ENCODE data around the gene DUSP5. TPM values are rescaled to one million over a fixed set of nuclear protein-coding genes. Genes with fewer than 3 reads are reported as not detected.
A peak's percentile ranks its signal among the peaks of the same experiment; 100 is the strongest.

The DUSP5 gene
- total RNA-seq, 1 donor from 2014 or later, result 14.8 TPM

DNA sequence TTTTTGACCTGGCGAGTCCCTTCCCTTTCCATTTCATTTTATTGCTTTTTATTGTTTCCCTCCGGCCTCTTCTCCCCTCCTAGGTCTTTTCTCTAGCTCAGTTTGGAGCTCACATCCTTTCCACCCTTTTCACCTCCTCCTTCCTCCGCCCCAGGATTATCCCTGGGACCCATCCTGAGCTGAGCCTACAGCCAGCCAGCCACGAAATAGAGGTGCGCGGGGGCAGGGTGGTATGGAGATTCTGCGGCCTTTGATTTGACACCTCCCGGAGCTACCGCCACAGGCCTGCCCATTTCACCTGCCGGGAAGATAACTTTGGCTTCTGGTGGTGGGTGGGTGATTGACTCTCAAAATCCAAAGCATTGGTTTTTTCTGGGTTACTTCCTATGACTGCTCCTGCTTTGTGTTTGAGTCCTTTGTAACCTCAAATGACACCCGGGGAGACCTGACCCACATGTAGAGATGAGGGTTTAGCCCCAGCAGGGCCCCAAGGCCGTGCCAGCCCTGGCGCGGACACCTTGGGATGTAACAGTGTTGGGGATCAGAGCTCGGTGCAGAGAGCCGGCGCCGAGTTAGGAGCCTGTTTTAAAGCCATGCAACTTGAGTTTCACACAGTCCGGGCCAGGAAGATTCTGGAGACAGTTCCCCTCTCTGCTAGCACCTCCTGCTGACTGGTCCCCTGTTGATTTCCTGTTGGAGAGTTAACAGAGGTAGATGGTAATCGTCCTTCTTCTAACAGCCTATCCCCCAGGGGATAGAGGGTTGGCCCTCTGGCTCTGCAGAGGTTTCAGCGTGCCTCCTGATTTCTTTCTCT, 1.5 kb downstream of the DUSP5 start:
- no peak for DNase-seq (ENCODE audit: low spot score in 2 of 2, unreplicated experiment in 2 of 2)
- Mint-ChIP-seq H3K4me1 (peaks cover 61% of the 10 kb centered on the region), H3K9me3 (no peaks in the 10 kb centered on the region), H3K36me3 (no peaks in the 10 kb centered on the region), H3K27me3 (ENCODE audit: low read depth) (peaks cover 55% of the 10 kb centered on the region), H3K27ac (peak overlapping the region; percentile 69), H3K4me3 (peak overlapping the region; percentile 72)
- no peak for TF ChIP-seq CTCF (IDR thresholded peaks at IDR 0.05; ENCODE audit: unreplicated experiment)

DNA sequence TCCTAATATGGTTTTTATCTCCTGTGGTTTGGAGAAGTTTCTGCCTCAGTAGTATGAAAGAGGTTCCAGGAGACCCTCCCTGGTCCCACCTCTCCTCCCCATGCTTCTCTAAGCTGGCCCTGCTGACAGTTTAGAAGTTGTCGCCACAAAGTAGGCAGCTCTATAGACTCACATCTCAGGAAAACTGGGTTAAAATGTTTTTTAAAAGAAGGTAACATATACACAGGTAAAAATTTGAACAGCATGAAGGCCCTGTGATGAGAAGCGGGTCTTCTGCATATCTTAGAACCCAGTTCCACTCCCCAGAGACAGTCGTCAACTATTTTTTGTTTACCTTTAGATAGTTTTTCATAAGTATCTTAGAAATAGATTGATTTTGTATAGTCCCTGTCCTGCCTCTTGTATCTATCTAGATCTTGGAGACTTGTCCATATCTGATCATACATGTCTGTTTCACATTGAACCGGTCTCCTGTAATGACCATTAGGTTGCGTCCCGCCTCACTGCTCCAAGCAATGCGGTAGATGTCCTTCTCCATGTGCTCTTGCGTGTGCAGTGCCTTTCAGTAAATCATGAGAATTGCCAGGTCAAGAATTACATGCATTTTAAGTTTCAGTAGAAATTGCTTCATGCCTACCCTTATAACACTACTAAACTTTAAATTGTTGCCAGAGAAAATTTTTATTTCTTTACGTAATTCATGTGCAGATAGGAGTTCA, 2.2 kb downstream of the DUSP5 start:
- Mint-ChIP-seq H3K36me3 (no peaks in the 10 kb centered on the region), H3K27me3 (ENCODE audit: low read depth) (peaks cover 52% of the 10 kb centered on the region), H3K9me3 (no peaks in the 10 kb centered on the region), H3K4me3 (peak overlapping the region; percentile 72), H3K27ac (no peak overlapping the region), H3K4me1 (peaks cover 62% of the 10 kb centered on the region)
- TF ChIP-seq CTCF (IDR thresholded peaks at IDR 0.05; ENCODE audit: unreplicated experiment), result no peak
- DNase-seq (ENCODE audit: low spot score in 2 of 2, unreplicated experiment in 2 of 2), result no peak

GRCh38 chr10:110500515-110500905, 2.8 kb downstream of the DUSP5 start:
- Mint-ChIP-seq H3K27ac (no peak overlapping the region), H3K4me3 (no peak overlapping the region), H3K9me3 (no peaks in the 10 kb centered on the region), H3K27me3 (ENCODE audit: low read depth) (peaks cover 52% of the 10 kb centered on the region), H3K4me1 (peaks cover 62% of the 10 kb centered on the region), H3K36me3 (no peaks in the 10 kb centered on the region)
- DNase-seq (ENCODE audit: low spot score in 2 of 2, unreplicated experiment in 2 of 2), result no peak
- no peak for TF ChIP-seq CTCF (IDR thresholded peaks at IDR 0.05; ENCODE audit: unreplicated experiment)

DNA sequence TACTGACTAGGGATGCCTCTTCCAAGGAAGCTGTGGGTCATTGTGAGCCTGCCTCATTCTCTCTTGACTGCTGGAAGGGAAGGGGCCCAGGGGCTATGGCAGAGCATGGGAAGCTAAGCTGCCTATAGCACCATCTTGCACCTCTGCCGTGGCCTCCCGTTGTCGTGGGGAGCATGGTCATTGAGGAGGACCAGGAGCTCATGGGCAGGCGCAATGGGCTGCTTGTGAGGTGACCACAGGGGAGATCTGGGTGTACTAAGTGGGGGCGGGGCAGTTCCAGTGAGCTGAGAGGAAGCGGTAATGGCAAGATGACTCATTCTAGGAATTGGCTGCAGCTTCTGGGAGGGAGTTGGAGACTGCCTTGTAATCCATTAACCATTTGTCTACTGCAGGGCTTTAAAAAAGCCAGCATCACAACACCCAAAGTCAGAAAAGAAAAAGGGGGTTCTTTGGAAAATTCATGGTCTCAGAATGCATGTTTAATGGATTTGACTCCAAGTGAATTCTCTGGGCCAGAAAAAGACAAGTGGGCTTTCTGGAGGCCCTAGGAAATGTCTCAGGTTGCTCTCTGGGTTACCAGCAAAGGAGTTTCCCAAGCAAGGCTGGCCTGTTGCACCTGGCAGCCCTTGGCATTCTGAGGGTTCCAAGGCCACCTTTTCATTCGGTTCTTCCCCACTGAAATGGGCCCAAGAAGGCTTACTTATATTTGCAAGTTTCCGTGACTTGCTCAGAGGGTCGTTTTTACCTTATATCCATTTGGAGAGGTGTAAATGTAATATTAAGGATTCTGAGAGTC, 3.6 kb downstream of the DUSP5 start:
- DNase-seq (ENCODE audit: low spot score in 2 of 2, unreplicated experiment in 2 of 2), result peak in 1 of 2 experiments; percentile 63
- Mint-ChIP-seq H3K4me1 (peaks cover 54% of the 10 kb centered on the region), H3K27me3 (ENCODE audit: low read depth) (peaks cover 45% of the 10 kb centered on the region)

More for the DNA sequence above, 3.6 kb downstream of the DUSP5 start:
- H3K27ac Mint-ChIP-seq, result no peak overlapping the region
- H3K4me3 Mint-ChIP-seq, result no peak overlapping the region
- no peaks in the 10 kb centered on the region for H3K9me3 Mint-ChIP-seq
- TF ChIP-seq CTCF (IDR thresholded peaks at IDR 0.05; ENCODE audit: unreplicated experiment), result no peak
- no peaks in the 10 kb centered on the region for H3K36me3 Mint-ChIP-seq

Data from mesothelial cell of epicardium (in vitro differentiated cells).